ENCODE measurements around the gene OR56A5. TPM values are rescaled to one million over a fixed set of nuclear protein-coding genes. Genes with fewer than 3 reads are reported as not detected.
"Not testable (repeated sequence)": the region's sequence is repeated elsewhere in the genome, so short reads cannot be mapped to it uniquely, and the experiment has no call there.

The OR56A5 gene
- polyA plus RNA-seq (2013, experiment 1 of 2; ENCODE audit: insufficient read length): not detected
- not detected for polyA plus RNA-seq (2013, experiment 2 of 2; ENCODE audit: insufficient read length)

GRCh38 chr11:5968394-5968793, at the start of gene OR56A5:
TSS of gene OR56A5 (minus strand) at chr11:5968494. CDS start at chr11:5968494, 0 bp downstream.
- DNase-seq: no peak

GRCh38 chr11:6013042-6013441, 44.7 kb upstream of the OR56A5 start:
- DNase-seq: no peak

- no peak for DNase-seq
These were observed 43.9 kb upstream of the OR56A5 start for GRCh38 chr11:6012035-6012668.

DNA sequence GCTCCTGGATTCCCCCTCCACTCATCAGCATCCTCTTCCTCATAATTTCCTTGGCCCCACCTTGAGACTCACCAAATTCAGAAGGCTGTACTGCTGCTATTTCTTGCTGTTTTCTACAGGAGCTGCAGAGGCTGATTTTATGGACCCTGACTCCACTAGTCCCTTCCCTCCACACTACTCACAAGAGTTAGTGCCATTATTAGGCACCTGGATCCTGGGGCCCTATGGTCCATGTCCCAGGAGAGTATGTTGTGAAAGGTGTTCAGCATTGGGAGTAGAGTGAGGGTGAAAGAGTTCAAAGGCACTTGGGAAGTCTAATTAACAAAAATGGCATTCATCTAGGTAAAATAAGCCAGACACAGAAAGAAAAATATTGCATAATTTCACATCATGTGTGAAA, 38.6 kb upstream of the OR56A5 start, which contains the start of gene OR56A4:
OR56A4 (minus strand) TSS at position 101 of the 400 bp plus-strand sequence. CDS start 3,954 bp downstream, outside the sequence.
- no peak for DNase-seq

- no peak for DNase-seq
These were observed 38.1 kb upstream of the OR56A5 start for GRCh38 chr11:6006395-6006794.

DNA sequence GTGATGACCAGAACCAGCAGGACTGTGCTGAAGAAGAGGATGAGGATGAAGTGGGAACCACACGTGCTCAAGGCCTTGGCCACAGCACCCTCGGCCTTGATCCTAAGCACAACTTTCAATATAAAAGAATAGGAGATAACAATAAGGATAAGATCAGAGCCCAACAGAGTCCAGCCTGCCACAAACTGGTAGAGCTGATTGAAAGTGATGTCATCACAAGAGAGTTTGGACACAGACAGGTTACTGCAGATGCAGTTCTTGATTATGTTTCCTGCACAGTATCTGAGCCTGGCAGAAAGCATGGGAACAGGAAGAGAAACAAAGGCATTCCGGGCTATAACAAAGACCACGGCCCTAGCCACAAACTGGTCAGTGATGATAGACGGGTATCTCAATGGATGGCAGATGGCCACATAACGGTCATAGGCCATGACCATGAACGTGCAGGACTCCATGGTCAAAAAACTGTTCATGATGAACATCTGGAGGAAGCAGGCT, 34.0 kb upstream of the OR56A5 start:
- no peak for DNase-seq

DNA sequence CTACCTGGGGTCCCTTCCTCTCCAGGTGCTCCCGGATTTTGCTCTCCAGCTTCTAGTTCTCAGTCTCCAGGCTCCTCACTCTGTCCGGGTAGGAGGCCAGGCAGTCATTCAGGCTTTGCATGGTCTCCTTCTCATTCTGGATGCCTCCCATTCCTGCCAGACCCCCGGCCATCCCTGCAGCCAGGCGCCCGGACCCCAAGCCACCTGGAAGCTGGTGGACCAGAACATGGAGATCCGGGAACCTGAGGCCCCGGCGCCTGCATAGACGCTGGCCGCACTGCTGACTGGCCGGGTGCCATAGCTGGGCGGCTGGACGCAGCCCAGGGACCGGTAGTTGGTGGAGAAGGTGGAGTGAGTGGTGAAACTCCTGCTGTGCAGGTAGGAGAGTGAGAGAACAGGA, 26.5 kb upstream of the OR56A5 start:
- no peak for DNase-seq

DNA sequence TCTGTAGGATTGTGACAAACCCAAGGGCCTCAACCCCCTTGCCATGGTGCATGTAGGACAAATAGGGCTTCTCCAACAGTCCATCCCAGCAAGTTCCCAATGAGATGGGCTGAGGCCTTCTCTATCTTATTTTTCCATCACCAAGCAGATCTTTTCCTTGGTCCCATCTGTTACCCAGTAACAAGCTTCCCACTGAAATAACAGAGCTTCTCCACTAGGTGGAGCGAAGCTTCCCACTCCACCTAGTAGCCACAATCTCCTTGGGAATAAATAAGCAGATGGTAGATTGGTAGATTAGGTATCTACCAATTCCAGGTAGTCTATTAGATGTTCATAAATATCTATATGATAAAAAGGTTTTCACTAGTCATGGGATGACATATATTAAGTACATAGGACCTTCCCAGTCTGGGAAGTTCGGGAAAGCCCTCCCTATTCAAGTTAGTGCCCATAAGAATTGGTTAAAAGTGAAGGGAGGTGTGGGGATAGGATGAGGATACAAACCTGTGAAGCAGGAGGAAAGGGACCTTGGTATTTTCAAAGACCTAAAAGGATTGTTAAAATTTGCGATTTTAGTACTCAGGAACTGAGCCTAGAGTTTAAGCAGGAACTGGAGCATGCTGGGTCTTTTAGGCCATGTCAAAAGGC, 24.4 kb upstream of the OR56A5 start:
- no peak for DNase-seq

GRCh38 chr11:5992150-5992549, 23.9 kb upstream of the OR56A5 start:
- DNase-seq: no peak

DNA sequence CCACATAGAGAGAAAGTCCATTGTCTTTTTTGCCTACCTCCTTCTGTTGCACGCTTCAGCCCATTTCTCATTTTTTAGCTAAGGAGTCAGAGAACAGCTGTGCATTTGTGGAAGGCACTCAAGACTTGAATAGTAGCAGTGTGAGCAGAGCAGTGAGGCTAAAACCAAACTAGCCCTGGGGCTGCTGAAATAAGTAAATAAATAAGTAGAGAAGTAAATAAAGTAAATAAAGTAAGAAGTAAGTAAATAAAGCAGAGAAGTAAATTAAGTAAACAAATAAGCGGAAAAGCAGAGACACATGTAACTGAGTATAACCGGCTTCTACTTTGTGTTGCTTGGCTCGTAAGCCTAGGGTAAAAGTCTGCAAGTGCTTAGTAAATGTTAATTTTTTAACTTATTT, 20.9 kb upstream of the OR56A5 start:
- no peak for DNase-seq

DNA sequence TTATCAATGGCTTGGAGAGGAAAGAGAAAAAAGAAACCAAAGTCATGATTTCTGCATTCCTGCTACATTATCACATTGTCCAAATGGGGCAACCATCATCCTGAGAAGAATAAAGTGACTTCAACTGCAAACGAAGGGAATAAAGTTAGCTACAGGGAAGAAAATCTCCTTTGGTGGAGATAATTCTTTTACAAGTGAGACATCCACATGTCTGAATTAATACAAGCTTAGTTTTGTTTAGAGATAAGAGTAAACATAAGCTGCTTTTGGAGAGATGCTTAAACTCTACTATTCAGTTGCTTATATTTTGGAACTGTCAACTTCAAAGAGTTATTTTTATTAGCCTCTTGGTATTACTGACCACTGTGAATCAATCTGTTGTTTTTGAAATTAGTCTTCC, 18.6 kb upstream of the OR56A5 start, which contains the start of gene OR52L1:
OR52L1 (minus strand) TSS at position 101 of the 400 bp plus-strand sequence; CDS start at position 46, 55 bp downstream.
- no peak for DNase-seq

DNA sequence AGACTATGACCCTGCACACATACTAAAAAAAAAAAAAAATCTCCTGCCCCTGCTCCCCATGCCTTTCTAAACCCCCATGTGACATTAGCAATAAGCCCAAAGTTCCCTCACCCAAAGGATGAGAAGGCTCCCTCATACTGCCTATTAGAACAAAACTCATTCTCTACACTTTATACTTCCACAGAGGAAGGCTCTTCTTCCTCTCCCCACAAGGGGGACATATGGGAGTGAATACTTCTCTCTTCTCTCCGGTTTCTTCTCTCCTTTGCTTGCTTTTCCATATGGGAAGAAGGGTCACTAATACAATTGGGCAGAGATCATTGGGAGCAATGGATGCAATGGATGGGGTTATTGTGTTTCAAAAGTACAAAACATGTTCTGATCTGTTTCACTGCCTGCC, 15.1 kb upstream of the OR56A5 start:
- DNase-seq: no peak

GRCh38 chr11:5973530-5973929, 5.2 kb upstream of the OR56A5 start:
- DNase-seq: no peak

DNA sequence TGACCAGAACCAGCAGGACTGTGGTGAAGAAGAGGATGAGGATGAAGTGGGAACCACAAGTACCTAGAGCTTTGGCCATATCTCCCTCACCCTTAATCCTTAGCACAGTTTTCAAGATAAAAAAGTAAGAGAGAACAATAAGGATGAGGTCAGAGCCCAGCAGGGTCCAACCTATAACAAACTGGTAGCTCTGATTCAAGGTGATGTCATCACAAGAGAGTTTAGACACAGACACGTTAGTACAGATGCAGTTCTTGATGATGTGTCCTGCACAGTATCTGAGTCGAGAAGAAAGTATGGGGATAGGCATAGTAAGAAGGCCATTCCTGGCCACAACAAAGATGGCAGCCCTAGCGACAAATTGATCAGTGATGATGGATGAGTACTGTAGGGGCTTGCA, 586 bp downstream of the OR56A5 start:
- no peak for DNase-seq

- no peak for DNase-seq
These were observed 1.3 kb downstream of the OR56A5 start for GRCh38 chr11:5966958-5967357.

DNA sequence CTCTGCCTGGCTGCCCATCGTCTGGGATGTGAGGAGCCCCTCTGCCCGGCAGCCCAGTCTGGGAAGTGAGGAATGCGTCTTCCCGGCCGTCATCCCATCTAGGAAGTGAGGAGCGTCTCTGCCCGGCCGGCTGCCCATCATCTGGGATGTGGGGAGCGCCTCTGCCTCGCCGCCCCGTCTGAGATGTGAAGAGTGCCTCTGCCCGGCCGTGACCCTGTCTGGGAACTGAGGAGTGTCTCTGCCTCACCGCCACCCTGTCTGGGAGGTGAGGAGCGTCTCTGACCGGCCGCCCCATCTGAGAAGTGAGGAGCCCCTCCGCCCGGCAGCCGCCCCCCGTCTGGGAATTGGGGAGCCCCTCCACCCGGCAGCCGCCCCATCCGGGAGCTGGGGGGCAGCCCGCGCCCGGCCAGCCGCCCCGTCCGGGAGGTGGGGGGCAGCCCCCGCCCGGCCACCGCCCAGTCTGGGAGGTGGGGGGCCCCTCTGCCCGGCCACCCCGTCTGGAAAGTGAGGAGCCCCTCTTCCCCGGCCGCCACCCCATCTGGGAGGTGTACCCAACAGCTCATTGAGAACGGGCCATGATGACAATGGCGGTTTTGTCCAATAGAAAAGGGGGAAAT, 7.5 kb downstream of the OR56A5 start:
- not testable (repeated sequence) for DNase-seq

DNA sequence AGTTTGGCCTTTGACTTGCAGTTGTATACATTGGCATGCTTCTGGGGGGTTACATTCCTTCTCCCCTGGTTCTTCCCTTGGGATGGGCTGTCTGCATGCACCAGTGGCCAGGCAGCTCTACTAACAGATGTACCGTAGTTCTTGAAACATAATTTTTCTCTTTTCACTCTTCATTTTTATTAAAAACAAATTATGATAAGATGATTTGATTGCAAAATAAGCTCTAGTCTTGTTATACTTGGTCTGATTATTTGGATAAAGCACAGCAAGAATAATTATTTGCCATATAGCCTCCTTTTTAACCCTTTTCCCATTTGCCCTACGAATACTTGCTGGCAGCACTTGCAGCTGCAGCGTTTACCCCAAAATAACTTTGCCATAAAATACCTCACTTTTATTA, 12.7 kb downstream of the OR56A5 start:
- no peak for DNase-seq

DNA sequence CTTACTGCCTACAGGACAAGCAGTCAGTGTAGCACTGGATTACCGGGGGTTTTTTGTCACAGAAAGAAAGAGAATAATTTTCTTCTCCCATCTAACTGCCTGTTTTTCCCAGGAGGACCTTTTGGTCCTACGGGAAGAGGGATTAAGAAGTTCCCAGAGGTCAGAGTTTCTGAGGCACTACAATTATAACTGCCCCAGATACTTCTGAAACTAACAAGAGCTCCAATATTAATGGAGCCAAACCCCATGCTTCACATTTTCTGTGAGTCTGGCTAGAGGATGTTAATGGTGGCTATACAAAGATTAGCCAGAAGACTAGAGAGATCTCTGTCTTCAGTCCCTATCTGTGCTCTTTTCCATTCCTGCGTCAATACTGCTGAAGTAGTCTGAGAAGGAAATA, 26.3 kb downstream of the OR56A5 start, which contains the start of gene OR56A3:
OR56A3 (plus strand) TSS at position 301 of the 400 bp plus-strand sequence. CDS start 5,096 bp downstream, outside the sequence.
- DNase-seq: no peak

GRCh38 chr11:5940748-5941147, 27.5 kb downstream of the OR56A5 start:
- no peak for DNase-seq

- DNase-seq: no peak
These were observed 29.7 kb downstream of the OR56A5 start for GRCh38 chr11:5938603-5938965.

- no peak for DNase-seq
These were observed 30.3 kb downstream of the OR56A5 start for GRCh38 chr11:5937868-5938602.

- no peak for DNase-seq
These were observed 35.2 kb downstream of the OR56A5 start for GRCh38 chr11:5933116-5933515.

DNA sequence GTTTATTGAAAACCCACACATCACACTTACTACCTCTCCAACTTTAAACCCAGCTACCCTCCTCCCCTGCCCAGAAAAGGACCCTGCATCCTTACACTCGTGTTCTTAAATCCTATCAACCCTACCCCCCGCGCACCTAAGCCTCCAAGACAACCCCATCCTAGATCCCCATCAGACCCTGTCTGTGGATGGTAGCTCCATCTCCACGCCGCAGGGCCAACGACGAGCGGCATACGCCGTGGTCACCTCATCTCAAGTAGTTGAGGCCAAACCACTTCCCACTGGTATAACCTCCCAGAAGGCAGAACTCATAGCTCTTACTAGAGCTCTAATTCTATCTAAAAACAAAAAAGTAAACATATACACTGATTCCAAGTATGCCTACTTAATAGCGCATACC, 35.6 kb downstream of the OR56A5 start:
- DNase-seq: no peak

Data from fibroblast of skin of abdomen (primary cell).